ENCODE measurements around the gene ABHD13.
A peak's percentile ranks its signal among the peaks of the same experiment; 100 is the strongest.
"Not testable (repeated sequence)": the region's sequence is repeated elsewhere in the genome, so short reads cannot be mapped to it uniquely, and the experiment has no call there.

Gene ABHD13

DNA sequence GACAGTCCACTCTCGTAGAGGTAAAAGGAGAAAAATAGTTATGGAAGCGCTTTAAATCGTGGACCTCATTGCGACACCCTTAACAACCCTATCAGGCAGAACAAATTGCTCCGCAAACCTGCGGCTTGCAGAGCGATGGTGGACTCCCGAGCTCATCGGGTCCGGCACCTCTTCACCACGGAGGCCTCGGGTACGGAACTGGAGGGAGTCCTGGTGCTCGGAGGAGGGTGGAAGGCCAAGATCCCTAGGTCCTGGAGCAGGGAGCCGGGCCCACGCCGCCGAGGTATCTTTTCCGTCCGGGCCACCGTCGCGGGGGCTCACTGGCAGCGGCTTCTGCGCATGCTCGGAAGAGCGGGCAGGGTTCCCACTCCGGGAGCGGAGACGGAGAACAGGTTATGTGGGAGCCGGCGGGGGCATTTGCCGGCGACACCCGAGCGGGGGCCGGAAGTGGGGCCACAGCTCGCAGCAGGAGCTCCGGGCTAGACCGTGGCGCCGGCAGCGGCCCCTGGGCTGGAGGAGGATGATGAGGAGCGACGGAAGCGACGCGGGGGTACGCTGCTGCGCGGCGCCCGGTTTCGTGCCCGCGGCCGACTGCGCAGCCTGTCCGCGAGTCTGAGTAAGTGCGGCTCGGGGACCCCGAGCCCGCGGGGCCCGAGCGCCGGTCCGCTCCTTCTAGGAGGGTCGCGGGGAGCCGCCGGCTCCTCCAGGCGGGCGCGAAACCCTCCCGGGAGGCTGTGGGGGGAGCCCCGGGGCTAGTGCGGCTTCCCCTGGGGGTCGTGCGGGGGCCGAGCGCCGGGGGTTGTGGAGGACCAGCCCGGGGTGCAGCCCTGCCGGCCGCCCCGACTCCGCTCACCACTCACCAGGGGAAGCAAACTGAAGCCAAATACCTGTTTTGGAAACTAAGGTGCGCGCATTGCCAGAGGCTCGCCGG is at the start of gene ABHD13:
TSS of gene ABHD13 (plus strand) at position 349 of the 931 bp plus-strand sequence. CDS start 10,827 bp downstream, outside the sequence.
- DNase-seq (ENCODE audit: low spot score) = peak; percentile 87

GRCh38 chr13:108168929-108169328 is 49.3 kb upstream of the ABHD13 start:
- no peak for DNase-seq (ENCODE audit: low spot score)

DNA sequence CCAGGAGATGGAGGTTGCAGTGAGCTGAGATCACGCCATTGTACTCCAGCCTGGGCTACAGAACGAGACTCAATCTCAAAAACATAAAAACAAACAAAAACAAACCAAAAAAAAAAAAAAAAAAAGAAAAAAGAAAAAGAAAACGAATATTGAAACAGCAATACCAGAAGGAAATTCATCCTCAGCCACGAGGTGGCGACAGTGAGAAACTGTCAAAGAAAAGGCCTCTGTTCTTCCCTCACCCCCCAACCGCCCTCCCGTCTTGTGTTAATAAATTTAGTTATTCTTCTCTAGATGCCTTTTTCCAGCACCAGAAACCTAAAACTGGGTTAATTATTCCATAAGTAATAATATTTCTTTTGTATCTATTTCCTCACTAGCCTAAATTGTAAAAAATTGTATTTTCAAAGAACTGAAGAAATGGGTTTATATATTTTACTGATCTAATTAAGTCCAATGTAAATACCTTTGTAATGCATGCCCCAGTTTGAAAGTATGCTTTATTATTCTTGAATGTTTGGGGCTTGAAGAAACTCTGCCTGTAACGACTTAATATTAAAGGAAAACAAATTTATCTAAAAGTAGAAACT is 41.4 kb upstream of the ABHD13 start:
- DNase-seq (ENCODE audit: low spot score) = peak; percentile 19

DNA sequence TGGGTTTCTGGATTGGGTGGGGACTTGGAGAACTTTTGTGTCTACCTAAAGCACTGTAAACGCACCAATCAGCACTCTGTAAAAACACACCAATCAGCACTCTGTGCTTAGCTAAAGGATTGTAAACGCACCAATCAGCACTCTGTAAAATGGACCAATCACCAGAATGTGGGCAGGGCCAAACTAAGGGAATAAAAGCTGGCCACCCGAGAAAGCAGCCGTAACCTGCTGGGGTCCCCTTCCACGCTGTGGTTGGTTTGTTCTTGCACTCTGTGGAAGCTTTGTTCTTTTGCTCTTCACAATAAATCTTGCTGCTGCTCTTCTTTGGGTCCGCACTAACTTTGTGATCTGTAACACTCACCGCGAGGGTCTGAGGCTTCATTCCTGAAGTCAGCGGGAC is 40.1 kb upstream of the ABHD13 start:
- DNase-seq (ENCODE audit: low spot score) = no peak

GRCh38 chr13:108182652-108183051 is 35.5 kb upstream of the ABHD13 start:
- DNase-seq (ENCODE audit: low spot score) = no peak

DNA sequence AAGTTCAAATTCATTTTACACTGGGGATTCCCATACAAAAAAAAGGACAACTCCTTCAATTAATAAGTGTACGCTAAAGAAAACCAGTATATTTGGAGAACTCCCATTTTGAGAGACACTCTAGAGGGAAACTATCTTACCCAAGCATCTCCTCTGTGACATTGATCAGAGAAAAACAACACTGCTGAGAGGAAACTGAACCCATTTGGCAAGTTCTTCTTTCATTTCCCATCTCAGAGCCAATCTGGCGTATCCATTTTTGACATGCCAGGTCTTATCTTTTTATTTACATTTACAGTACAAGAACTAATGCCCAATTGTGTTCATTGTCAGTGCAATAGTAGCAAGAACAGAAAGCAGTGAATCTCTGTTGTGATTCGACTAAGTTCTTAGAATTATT is 33.0 kb upstream of the ABHD13 start:
- DNase-seq (ENCODE audit: low spot score) = no peak

GRCh38 chr13:108188260-108188659 is 29.9 kb upstream of the ABHD13 start:
- DNase-seq (ENCODE audit: low spot score) = no peak

DNA sequence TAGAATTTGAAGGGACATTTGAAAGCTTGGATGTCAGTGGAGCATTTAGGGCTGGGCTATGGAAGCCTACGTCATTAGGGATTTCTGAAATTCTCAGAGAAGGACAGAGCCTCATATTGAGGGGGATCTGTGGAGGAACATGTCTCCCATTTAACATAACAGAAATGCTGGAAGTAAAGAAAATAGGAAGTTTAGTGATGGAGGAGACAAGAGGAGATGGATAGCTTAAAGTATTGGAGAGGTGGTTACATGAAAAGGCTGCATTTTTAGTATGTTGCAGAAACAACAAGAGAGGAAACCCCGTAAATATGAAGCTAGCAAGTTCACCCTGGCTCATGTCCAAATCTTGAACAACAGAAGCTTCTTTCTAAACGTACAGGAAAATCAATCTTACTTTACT is 27.3 kb upstream of the ABHD13 start:
- no peak for DNase-seq (ENCODE audit: low spot score)

DNA sequence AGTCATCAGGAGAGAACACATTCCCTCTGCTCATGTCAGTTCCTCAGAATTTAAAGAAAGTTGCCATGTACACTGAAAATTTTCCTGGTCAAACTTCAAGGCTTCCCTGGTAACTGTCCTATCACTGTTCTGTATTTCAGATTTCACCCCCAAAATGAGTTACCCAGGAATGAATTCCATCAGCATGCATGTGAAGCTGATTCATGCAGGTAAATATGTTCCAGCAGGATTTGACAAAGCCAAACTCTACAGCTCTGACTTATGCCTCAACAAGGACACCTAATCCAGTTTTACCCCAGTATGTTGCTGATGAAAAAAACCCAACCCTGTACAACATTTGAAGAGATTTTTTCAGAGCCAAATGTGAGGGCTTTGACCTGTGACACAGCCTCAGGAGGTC is 24.4 kb upstream of the ABHD13 start:
- no peak for DNase-seq (ENCODE audit: low spot score)

DNA sequence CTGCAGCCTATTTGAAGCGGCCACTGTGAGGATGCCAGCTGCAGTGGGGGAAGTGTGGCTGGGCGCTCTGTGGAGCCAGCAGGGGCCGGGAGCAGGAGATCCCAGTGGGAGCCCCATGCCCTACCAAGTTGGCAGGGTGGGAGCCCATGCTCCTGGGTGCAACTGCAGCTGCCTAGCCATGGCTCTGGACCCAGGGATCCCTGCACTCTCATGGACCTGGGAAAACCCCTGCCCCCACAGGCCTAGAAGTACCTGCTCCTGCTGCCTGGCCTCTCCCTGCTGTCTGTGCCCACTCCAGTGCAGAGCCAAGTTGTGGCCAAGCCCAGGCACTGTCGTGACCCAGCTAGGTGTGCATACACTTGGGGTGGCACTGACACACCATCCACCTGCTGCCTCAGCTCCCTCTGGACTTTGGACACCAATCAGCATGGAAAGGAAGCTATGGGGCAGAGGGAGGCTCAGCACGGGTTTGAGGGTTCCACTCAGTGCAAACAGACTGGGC is 23.7 kb upstream of the ABHD13 start:
- DNase-seq (ENCODE audit: low spot score) = no peak

- DNase-seq (ENCODE audit: low spot score) = no peak
Measured at GRCh38 chr13:108195146-108195545, 23.0 kb upstream of the ABHD13 start.

DNA sequence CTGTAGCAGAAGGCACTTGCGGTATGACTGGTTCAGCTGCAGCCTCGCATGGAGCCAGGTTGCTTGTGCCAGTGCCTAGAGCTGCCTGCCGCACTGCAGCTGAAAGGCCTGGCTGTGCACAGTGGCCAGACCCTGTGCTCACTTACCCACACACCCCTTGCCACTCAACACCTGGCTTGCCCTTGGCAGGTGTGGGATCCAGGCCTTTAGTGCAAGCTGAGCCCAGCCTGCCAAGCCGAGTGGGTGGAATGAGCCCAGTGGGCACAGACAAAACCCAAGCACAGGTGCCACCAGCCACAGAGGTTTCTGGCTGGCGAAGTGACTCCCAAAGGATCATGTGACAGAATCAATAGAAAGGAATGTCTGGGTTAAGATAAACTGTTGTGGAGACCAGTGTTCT is 22.3 kb upstream of the ABHD13 start:
- DNase-seq (ENCODE audit: low spot score) = no peak

DNA sequence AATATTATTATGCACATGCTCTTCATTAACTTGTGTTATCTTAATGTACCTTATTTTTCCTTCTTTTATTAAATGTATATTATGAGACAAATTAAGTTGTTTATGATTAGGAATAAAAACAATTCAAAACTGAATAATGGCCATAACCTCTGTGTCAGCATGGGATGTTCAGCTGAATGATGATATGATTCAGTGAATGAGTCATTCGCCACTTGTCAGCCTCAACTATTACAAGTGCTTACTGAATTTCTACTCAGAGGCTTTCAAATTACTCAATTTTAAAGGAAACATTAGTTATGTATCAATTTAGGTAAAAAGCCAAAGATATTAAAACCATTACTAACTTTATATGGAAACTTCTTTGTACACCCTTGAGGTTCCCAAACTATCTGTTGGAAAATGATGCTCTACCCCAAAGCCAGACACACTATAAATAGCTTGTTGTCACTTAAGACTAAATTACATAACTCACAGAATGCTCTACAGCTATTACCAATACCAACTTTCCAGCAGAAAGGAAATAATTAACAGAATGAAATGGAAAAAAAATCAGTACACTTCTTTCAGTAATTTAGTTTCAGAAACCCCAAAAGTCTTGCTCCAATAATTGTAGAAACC is 17.3 kb upstream of the ABHD13 start:
- DNase-seq (ENCODE audit: low spot score) = no peak

- DNase-seq (ENCODE audit: low spot score) = no peak
Measured at GRCh38 chr13:108210551-108210950, 7.6 kb upstream of the ABHD13 start.

GRCh38 chr13:108212886-108213285 is 5.3 kb upstream of the ABHD13 start:
- DNase-seq (ENCODE audit: low spot score) = no peak

DNA sequence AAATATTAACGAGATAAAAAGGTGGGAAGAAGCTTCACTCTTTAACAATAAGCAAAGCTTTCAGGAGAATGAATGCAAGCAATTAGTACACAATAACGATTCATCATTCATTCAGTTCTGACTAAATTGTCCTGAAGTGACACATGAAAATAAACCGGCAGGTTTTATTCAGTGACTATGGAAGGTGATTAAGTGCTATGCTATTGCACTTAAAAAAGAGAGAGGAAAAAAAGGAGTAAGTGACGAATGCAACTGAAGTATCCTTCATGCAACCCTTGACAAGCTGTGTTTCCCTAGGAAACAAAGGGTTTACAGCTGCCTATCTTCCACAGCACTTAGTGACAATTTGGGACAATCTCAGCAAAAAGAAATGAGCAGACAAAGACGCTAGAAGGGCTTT is 4.2 kb upstream of the ABHD13 start:
- DNase-seq (ENCODE audit: low spot score) = no peak

DNA sequence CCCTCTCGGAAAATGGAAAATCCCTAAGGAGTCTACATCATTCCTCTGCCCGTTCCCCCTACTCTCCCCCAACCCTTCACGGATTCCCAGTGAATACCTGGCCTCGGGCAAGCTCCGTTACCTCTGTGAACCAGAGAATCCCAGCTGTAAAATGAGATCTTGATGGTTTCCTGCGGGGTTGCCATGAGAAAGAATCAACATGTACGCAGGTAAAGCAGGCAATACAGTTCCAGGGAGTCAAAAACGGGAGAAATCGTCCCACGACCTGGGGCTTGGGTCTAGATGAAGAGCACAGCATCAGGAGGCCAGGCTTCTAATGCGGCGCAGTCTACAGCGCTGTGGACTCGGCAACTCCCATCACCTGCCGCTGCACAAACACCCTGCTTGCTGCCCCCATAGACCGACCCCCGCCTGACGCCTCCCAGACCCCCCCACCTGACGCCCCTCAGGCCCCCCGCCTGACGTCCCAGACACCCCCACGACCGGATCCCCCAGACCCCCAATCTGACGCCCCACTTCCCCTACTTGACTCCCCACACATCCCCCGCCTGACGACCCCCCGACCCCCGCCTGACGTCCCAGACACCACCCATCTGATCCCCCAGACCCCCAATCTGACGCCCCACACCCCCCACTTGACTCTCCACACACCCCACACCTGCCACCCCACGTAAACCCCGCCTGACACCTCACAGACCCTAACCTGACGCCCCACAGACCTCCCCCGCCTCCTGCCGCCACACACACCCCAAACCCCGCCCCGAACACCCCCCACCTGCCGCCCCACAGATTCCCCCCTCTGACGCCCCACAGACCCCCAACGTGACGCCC is 3.5 kb upstream of the ABHD13 start:
- no peak for DNase-seq (ENCODE audit: low spot score)

DNA sequence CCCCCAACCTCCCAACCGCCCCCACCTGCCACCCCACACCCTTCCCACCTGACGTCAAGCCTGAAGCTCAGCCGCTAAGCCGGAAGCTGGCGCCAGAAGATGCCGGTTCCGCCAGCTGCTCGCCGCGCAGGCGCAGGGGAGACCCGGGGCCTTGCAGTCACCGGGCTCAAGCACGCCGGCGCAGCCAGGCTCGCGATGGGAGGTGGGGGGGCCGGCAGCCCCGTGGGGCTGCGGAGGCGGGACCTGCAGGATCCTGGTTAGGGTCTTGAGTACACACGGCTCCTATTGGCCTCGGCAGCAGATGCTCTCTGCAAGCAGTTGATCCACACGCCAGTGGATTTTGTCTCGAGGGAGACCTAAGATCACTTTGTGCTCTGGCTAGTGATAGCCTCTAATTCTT is 2.8 kb upstream of the ABHD13 start, which contains the start of gene LIG4:
TSS of gene LIG4 (minus strand) at position 101 of the 400 bp plus-strand sequence. CDS start 4,268 bp downstream, outside the sequence.
- DNase-seq (ENCODE audit: low spot score) = peak; percentile 83

GRCh38 chr13:108217307-108218043 is 717 bp upstream of the ABHD13 start:
- not testable (repeated sequence) for DNase-seq (ENCODE audit: low spot score)

DNA sequence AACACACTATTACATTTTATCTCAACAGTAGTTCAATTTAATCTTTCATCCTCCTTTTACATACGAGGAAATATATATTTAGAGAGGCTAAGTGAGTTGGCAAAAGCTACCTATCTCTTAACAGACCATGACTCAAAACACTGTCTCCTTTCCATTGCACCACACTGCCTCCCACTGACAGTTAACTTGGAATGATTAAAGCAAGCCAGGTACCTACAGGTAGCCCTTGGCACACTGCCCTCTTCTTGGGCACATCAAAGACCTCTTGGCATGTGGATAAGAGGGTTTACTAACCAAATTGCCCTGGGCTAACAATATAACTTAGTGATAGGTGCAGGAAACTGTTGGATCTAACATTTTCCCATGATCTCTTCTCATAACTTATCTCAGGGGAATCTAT is 1.8 kb downstream of the ABHD13 start:
- no peak for DNase-seq (ENCODE audit: low spot score)
